HG03135 (cell line): ENCODE measurements around the gene EXOC6.
"Not testable (repeated sequence)": the region's sequence is repeated elsewhere in the genome, so short reads cannot be mapped to it uniquely, and the experiment has no call there.

ENCODE experiments used
- ATAC-seq: cut with Tn5 transposase; IDR thresholded peaks from one replicate; pipeline ENCODE4 v1.9.1; 2021; ENCODE audit warnings: mild to moderate bottlenecking, moderate library complexity; ENCODE audit not compliant: unreplicated experiment

Gene EXOC6

DNA sequence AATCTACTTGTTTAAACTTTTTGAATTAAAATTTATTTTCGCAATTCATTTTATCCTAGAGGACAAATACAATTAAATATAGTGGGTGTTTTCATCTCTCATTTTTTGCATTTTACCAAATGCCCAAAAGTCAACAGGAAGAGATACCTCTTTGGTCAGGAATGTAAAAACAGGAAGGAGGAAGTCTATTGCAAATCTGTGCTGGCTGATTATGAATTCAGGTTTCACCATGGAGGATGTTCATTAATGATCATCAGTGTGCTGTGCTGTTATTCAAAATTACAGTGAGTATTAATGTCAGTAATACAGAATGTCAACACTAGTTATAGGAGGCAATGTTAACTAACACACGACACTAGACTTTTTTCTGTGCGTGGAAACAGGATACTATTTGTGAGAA lies 24.7 kb downstream of the EXOC6 start:
- no peak for ATAC-seq

GRCh38 chr10:92876509-92877036 lies 28.3 kb downstream of the EXOC6 start:
- no peak for ATAC-seq

DNA sequence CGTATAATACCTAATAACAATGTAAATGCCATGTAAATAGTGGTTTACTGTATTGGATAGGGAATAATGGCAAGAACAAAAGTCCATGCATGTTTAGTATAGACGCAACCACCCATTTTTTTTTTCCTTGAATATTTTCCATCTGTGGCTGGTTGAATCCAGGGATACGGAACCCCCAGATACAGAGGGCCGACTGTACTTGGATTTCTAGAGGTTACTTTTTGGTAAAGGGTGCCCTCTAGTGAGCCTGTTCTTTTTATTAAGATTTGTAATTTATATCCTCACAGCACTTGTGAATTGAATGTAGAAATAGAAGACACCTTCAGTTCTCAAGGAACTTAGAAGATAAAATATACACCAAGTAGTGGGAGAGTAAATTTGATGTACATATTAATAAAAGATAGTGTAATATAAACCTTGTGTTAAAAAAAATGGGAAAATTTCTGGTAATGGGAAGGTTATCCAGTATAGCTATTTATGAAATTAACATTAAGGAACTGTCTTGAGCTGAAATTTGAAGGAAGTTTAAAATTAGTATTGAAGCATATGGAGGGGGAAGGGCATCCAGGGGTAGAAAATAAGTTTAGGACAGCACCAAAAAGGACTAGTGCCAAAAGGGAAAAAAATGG lies 32.0 kb downstream of the EXOC6 start:
- ATAC-seq, result no peak

- no peak for ATAC-seq
Observed at GRCh38 chr10:92880917-92881316, 32.6 kb downstream of the EXOC6 start.

DNA sequence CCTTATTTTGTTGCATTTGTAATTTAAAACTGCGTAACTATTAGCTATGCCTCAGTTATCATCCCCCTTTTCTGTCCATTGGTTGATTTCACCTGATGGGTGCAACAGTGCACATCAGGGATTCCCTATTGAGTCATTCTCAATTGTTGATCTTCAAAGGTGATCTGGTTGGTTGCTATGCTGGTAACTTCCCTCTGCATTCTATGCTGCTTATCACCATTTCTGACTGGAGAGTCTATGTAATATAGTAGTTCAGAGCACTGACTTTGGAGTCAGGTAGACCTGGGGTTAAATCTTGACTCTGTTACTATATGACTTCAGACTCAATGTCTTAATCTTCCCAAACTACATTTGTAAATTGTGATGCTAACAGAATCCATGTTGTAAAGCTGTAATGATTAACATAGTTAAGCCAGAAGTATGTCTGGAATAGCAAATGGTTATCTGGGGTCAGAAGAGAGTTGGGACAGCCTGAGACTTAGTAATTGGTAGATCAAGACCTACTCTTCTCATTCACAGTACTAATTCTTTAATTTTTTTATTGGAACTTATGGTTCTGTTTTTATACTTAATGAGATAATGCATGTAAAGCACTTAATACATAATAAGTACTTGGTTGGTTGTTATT lies 38.1 kb downstream of the EXOC6 start:
- ATAC-seq, result no peak

DNA sequence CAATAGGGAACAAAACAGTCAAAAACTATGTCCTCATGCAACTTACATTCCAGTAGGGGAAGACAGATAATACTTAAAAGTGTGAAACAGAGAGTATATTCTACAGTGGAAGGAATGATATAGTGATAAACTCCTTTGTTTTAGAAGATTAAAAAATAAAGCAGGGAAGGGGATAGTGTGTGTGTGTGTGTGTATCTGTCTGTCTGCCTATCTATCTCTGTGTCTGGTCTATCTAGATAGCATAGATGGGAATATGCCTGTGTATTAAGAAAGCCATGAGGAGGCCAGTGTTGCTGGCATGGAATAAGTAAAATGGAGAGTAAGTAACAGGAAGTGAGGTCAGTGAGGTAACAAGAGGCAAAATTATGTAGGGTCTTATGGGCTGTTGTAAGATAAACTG lies 42.2 kb downstream of the EXOC6 start:
- ATAC-seq, result no peak

DNA sequence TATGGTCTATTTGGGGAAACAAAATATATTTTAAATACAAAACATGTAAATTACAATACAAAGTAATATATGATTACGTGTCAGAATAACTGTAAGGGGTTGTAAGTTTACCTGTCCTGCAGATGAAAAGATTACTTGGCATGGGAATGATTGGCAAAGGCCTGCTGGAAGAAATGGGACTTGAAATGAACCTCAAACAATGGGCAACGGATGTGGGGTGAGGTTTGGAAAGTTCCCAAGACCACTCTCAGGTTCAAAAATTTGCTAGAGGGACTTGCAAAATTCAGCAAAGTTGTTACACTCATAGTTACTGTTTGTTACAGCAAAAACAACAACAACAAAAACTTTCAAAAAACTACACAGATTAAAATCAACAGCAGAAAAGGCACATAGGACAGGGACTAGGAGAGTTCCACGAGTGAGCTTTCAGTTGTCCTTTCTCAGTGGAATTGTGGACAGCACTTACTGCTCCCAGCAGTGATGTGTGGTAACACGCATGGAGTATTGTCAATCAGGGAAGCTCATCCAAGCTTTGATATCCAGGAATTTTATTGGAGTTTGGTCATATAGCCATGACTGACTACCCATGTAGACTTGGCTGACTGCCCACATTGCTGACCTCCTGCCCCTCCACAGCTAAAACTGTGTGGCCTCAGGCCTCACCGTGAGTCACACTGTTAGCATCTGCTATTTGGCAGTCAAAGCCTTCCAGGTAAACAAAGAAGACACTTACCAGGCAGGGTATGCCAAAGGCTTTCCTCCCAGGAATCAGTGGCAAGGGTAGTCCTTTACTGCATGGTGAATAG lies 43.8 kb downstream of the EXOC6 start:
- no peak for ATAC-seq

- no peak for ATAC-seq
Observed at GRCh38 chr10:92892691-92893054, 44.4 kb downstream of the EXOC6 start.

DNA sequence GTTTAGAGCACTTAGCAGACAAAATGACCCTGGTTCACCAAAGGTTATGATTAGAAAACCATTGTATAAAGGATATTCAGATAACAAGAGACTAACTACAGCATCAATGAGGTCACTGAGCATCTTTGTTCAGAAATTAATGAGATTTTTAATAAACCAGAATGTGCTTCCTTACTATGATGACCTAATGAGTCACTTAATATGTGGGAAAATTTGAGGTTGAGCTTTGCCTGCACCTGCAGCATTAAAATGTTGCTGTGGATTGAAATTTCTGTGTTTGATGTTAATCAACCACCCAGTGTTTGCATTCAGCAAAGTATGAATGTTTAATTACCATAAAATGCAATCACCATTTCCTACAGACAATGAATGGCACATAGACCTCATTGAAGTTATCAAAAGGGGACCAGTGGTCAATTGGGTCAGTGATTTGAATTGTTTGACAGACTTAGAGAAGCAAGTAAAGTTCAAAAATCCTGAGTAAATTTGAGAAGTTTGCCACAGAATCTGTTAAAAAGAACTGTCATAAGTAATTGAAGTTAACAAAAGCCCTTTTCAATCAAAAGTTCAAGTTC lies 45.8 kb downstream of the EXOC6 start:
- ATAC-seq, result no peak

DNA sequence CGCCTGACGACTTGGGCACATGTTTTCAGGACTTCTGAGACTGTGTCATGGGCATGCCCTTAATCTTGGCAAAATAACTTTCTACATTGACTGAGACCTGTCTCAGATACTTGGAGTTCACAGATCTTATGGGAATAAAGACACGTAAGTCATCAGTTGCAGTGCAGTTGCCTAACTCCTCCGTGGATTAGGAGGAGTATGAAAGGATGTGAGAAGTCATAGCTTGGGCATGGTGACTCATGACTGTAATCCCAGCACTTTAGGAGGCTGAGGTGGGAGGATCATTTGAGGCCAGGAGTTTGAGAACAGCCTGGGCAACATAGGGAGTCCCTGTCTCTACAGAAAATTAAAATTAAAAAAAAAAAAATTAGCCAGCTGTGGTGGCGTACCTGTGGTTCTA lies 49.6 kb downstream of the EXOC6 start:
- no peak for ATAC-seq

GRCh38 chr10:92901819-92902251 lies 53.5 kb downstream of the EXOC6 start:
- ATAC-seq, result no peak

DNA sequence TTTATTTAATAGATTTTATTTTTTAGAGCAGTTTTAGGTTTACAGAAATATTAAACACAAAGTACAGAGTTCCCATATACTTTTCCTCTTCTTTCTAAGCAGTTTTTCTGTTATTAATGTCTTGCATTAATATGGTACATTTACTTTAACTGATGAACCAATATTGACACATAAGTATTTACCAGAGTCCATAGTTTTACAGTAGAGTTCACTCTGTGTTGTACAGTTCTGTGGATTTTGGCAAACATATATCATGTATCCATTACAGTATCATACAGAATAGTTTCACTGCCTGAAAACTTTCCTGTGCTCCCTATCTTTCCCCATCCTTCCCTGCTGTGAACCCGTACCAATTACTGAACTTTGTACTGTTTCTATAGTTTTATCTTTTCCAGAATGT lies 55.3 kb downstream of the EXOC6 start:
- no peak for ATAC-seq

GRCh38 chr10:92907280-92907679 lies 59.0 kb downstream of the EXOC6 start:
- no peak for ATAC-seq

DNA sequence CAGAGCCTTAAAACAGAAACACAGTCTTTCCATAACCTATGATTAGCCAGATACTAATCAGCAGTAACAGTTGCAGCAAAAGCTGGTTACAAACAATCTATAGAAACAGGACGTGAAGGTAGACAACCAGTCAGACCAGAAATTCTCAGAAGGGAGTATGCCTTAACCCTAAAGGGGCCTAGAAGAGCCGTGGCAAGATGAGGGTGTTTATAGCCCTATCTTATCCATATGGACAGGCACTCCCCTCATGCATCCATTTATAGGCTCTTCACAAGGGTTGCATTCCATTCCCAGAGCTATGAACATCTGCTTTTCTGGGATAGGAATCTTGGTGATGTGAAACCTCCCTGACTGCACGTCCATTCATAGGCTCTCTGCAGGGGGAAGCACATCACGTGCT lies 64.3 kb downstream of the EXOC6 start:
- ATAC-seq, result not testable (repeated sequence)

DNA sequence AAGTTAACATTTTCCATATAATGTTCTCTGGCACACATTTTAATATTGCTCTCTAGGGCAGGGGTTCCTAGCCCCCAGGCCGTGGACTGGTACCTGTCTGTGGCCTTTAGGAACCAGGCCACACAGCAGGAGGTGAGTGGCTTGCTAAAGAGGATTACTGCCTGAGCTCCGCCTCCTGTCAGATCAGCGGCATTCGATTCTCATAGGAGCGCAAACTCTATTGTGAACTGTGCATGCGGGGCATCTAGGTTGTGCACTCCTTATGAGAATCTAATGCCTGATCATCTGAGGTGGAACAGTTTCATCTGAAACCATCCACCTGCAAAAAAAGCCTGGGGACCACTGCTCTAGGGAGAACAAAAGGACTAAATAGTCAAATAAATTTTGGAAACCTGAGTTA lies 65.7 kb downstream of the EXOC6 start:
- no peak for ATAC-seq

DNA sequence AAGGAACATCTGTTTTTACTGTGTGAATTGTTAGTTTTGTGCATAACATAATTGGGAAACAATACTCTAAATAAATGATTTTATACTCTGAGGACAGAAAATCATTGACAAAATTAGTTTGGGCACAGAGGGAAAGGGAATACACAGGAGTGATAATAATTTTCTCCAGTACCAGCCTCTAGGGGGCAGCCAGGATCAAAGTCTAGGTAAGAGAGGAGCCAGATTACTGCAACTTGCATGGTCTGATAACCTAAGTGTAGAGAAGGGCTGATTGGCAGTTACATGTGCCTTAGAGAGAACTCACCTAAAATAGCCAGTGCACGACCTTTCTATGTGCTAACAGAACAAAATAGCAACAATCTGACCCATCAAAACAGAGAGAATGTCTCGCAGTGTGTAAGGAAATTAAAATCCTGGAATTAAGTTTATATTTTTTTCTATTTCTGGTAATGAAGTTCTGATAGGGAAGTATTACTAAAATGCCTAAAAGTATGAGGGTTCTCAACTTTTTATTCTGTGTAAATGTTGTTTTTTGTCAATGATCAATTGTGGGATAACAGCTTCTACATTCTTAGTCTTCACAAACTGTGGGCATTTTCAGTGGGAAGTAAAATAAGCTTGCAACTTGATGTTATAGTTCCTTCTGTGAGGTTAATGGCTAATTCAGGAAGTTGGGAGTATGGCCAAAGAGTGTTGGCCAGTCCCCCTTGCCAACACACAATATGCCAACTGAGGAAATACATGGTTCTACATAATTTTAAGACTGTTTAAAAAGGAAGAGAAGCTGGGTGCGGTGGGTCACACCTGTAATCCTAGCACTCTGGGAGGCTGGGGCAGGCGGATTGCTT lies 66.4 kb downstream of the EXOC6 start:
- ATAC-seq, result no peak

GRCh38 chr10:92915892-92916291 lies 67.6 kb downstream of the EXOC6 start:
- no peak for ATAC-seq

- ATAC-seq, result no peak
Observed at GRCh38 chr10:92916433-92916832, 68.1 kb downstream of the EXOC6 start.

DNA sequence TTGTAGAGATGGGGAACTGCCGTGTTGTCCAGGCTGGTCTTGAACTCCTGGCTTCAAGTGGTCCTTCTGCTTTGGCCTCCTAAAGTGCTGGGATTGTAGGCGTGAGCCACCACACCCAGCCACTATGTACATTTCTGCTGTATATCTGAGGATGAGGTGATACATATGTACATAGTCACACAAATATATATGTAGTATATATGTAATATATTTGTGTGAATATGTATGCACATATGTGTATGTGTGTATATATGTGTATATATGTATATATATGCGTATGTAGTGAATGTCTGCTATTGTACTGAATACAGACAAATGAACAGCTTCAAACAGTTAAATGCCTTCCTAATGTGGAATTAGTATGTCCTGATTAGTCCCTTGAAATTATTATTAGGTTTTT lies 70.3 kb downstream of the EXOC6 start:
- no peak for ATAC-seq

- ATAC-seq, result no peak
Observed at GRCh38 chr10:92920866-92921265, 72.5 kb downstream of the EXOC6 start.

DNA sequence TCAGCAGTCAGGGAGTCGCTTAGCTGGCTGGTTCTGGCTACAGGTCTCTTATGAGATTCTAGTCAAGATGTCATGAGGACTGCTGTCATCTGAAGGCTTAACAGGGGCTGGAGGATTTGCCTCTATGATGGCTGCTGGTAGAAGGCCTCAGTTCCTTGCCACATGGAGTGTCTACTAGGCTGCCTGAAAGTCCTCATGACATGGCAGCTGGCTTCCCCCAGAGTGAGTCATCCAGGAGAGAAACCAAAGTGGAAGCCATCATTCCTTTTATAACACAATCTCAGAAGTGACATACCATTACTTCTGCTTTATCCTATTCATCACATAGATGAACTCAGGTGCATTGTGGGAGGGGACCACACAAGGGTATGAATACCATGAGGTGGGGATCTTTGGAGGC lies 75.1 kb downstream of the EXOC6 start:
- no peak for ATAC-seq
